HCT116 (cell line): ENCODE measurements around the gene LDLR. TPM values are rescaled to one million over a fixed set of nuclear protein-coding genes. Genes with fewer than 3 reads are reported as not detected.

Experiments
- ATAC-seq: fragments of 200-7000 bp; cut with Tn5 transposase; 2 replicates; pipeline ENCODE4 v1.9.1; 2020; ENCODE audit warnings: mild to moderate bottlenecking, moderate library complexity
- BruUV-seq: library from RNA; stranded (reverse); fragments of 400-500 nt; replicated peaks from 2 replicates; lab custom pipeline; 2021; lab: Mats Ljungman, UMichigan
- CTCF ChIA-PET: fragments of 300-600 bp; sonication (Branson Sonifier 250); formaldehyde crosslinking; loops from one replicate; lab custom pipeline; 2021; ENCODE audit warnings: antibody characterized with exemption; lab: Charles Lee
- POLR2A ChIA-PET: fragments of 300-600, 350-600 bp; sonication (Branson Sonifier 250); formaldehyde crosslinking; loops from one replicate; lab custom pipeline; 2021; ENCODE audit warnings: antibody characterized with exemption; lab: Charles Lee
- RAD21 ChIA-PET, 2 experiments: fragments of 300-600 bp; sonication (Branson Sonifier 250); formaldehyde crosslinking; loops; one replicate each; lab custom pipeline; 2023; ENCODE audit warnings: low total read pairs in 2 of 2; ENCODE audit not compliant: uncharacterized antibody in 2 of 2, unreplicated experiment in 2 of 2, low non-redundant PET in 1 of 2; lab: Charles Lee
- DNase-seq: peaks from one replicate; pipeline ENCODE4 v3.0.0-alpha.2; 2010; ENCODE audit warnings: low read depth, low spot score
- H2AFZ ChIP-seq: fragments of 200-600 bp; shearing (Covaris generic), sonication (generic); 2 replicates; pipeline ENCODE4 v1.6.1; 2017; ENCODE audit warnings: low read depth, mixed run types, mixed read lengths, antibody characterized with exemption, low read length; ENCODE audit not compliant: poor library complexity, severe bottlenecking
- H3K27ac ChIP-seq: 2 replicates; pipeline ENCODE4 v1.5.1; 2012; ENCODE audit warnings: low read depth, low read length
- H3K27me3 ChIP-seq: fragments of 200-600 bp; sonication (generic); 2 replicates; pipeline ENCODE4 v1.6.1; 2016; ENCODE audit warnings: mixed run types, low read length, mixed read lengths; ENCODE audit not compliant: insufficient read depth
- H3K36me3 ChIP-seq, 2 experiments: fragments of 200-500 bp in 1 of 2; fragments of 200-600 bp in 1 of 2; sonication (Bioruptor generic) in 1 of 2; sonication (generic) in 1 of 2; 2 replicates each; pipeline versions ENCODE4 v1.5.1 to v1.6.1; 2014 to 2016; ENCODE audit warnings: low read length in 2 of 2, inconsistent platforms in 1 of 2, mixed read lengths in 1 of 2, mixed run types in 1 of 2; ENCODE audit not compliant: insufficient read depth in 2 of 2, control insufficient read depth in 1 of 2
- H3K4me1 ChIP-seq, 2 experiments: fragments of 200-600 bp in 1 of 2; sonication (generic) in 1 of 2; 2 replicates each; pipeline versions ENCODE4 v1.5.1 to v1.6.1; 2012 to 2017; ENCODE audit warnings: low read length in 2 of 2, inconsistent platforms in 1 of 2, mild to moderate bottlenecking in 1 of 2, mixed read lengths in 1 of 2, mixed run types in 1 of 2, moderate library complexity in 1 of 2; ENCODE audit not compliant: insufficient read depth in 2 of 2, control insufficient read depth in 1 of 2
- H3K4me2 ChIP-seq: fragments of 200-600 bp; sonication (generic); 2 replicates; pipeline ENCODE4 v1.6.1; 2017; ENCODE audit warnings: mixed run types, low read length, mixed read lengths
- H3K4me3 ChIP-seq, 2 experiments: fragments of 200-600 bp in 1 of 2; sonication (generic) in 1 of 2; replicated peaks in 1 of 2; 2 replicates each; pipeline ENCODE4 v1.5.1; 2011 to 2016; ENCODE audit warnings: low read length in 2 of 2, control low read depth in 1 of 2, low read depth in 1 of 2, mild to moderate bottlenecking in 1 of 2, mixed read lengths in 1 of 2, mixed run types in 1 of 2
- H3K79me2 ChIP-seq: fragments of 200-600 bp; sonication (generic); 2 replicates; pipeline ENCODE4 v1.6.1; 2017; ENCODE audit warnings: mild to moderate bottlenecking, mixed run types, low read length, moderate library complexity, mixed read lengths; ENCODE audit not compliant: insufficient read depth
- H3K9ac ChIP-seq: fragments of 200-600 bp; sonication (generic); 2 replicates; pipeline ENCODE4 v1.6.1; 2016; ENCODE audit warnings: low read length, mixed read lengths
- H3K9me2 ChIP-seq: fragments of 200-600 bp; sonication (generic), shearing (Covaris generic); 2 replicates; pipeline ENCODE4 v1.6.1; 2017; ENCODE audit warnings: mixed run types, mild to moderate bottlenecking, moderate library complexity; ENCODE audit not compliant: insufficient read depth
- H3K9me3 ChIP-seq, 2 experiments: fragments of 200-500 bp in 1 of 2; fragments of 200-600 bp in 1 of 2; sonication (Bioruptor generic) in 1 of 2; sonication (generic) in 1 of 2; 2 replicates each; pipeline ENCODE4 v1.6.1; 2014 to 2017; ENCODE audit warnings: low read length in 2 of 2, mixed read lengths in 2 of 2, inconsistent platforms in 1 of 2, low read depth in 1 of 2, mild to moderate bottlenecking in 1 of 2, mixed run types in 1 of 2, moderate library complexity in 1 of 2; ENCODE audit not compliant: control insufficient read depth in 1 of 2, insufficient read depth in 1 of 2
- H4K20me1 ChIP-seq: fragments of 200-600 bp; sonication (generic), shearing (Covaris generic); 2 replicates; pipeline ENCODE4 v1.6.1; 2017; ENCODE audit warnings: mixed run types, mild to moderate bottlenecking, moderate library complexity; ENCODE audit not compliant: insufficient read depth
- CEBPB ChIP-seq: IDR thresholded peaks from 2 replicates; pipeline ENCODE4 v1.6.1; 2012; ENCODE audit warnings: low read depth
- CTCF ChIP-seq, 3 experiments: fragments of 200-600 bp in 1 of 3; sonication (generic) in 1 of 3; IDR thresholded peaks in 2 of 3; conservative IDR thresholded peaks in 1 of 3; 2 replicates each; pipeline ENCODE4 v1.5.1; 2012 to 2017; ENCODE audit warnings: low read depth in 2 of 3, low read length in 2 of 3, antibody characterized with exemption in 1 of 3, borderline replicate concordance in 1 of 3, control low read depth in 1 of 3, mild to moderate bottlenecking in 1 of 3, mixed read lengths in 1 of 3, mixed run types in 1 of 3, moderate library complexity in 1 of 3; ENCODE audit not compliant: insufficient read depth in 1 of 3
- EGR1 ChIP-seq: IDR thresholded peaks from 2 replicates; pipeline ENCODE4 v1.6.1; 2012; ENCODE audit warnings: low read depth
- ELF1 ChIP-seq: IDR thresholded peaks from 2 replicates; pipeline ENCODE4 v1.6.1; 2012; ENCODE audit warnings: low read depth, borderline replicate concordance
- EZH2 ChIP-seq: fragments of 200-600 bp; sonication (generic); IDR thresholded peaks from 2 replicates; pipeline ENCODE4 v1.6.1; 2017; ENCODE audit warnings: antibody characterized with exemption, mixed run types
- RAD21 ChIP-seq: IDR thresholded peaks from 2 replicates; pipeline ENCODE4 v1.6.1; 2012; ENCODE audit warnings: low read depth, mild to moderate bottlenecking
- REST ChIP-seq: IDR thresholded peaks from 2 replicates; pipeline ENCODE4 v1.6.1; 2012; ENCODE audit warnings: low read depth
- SIN3A ChIP-seq: IDR thresholded peaks from 2 replicates; pipeline ENCODE4 v1.6.1; 2012; ENCODE audit warnings: low read depth
- YY1 ChIP-seq: IDR thresholded peaks from 2 replicates; pipeline ENCODE4 v1.6.1; 2011; ENCODE audit warnings: low read length, low read depth, moderate library complexity, mild to moderate bottlenecking; ENCODE audit not compliant: insufficient replicate concordance; ENCODE audit errors: extremely low read depth
- ZNF274 ChIP-seq: fragments of 200-500 bp; sonication (Bioruptor generic); IDR thresholded peaks from 2 replicates; pipeline ENCODE4 v1.6.1; 2014; ENCODE audit warnings: mild to moderate bottlenecking, low read depth, low read length, inconsistent platforms
- intact Hi-C: fragments of 100-400 bp; cut with micrococcal nuclease; formaldehyde crosslinking; loops from 2 replicates; pipeline ENCODE4 v1.10.0; 2022
- total RNA-seq: library from RNA; stranded (reverse); gene quantifications from one replicate; pipeline ENCODE4 v1.2.1, GENCODE V29; 2021; ENCODE audit not compliant: unreplicated experiment

LDLR gene
- total RNA-seq, 1 experiment from 2014 or later = 92.4 TPM

GRCh38 chr19:11127905-11128304 lies 38.6 kb downstream of the LDLR start (continued):
- TF ChIP-seq REST (no peak), ELF1 (no peak), SIN3A (no peak), ZNF274 (no peak), RAD21 (no peak), EGR1 (no peak), YY1 (no peak)

GRCh38 chr19:11130824-11131455 lies 41.7 kb downstream of the LDLR start:
- Histone ChIP-seq H3K79me2 (peaks cover 20% of the 10 kb centered on the region; the same call in 1 of the 2 replicates), H3K9me3 (no peaks in the 10 kb centered on the region), H3K9ac (no peak overlapping the region), H3K36me3 (peaks cover 39 to 50% of the 10 kb centered on the region in 2 experiments), H3K27ac (peak overlapping the region; percentile 31; the same call in 1 of the 2 replicates), H3K4me2 (no peak overlapping the region), H3K27me3 (no peaks in the 10 kb centered on the region), H3K9me2 (no peaks in the 10 kb centered on the region), H4K20me1 (no peaks in the 10 kb centered on the region), H3K4me3 (no peak overlapping the region), H3K4me1 (peaks cover 0 to 3% of the 10 kb centered on the region in 2 experiments; a peak in 2 of 4 replicates), H2AFZ (no peak overlapping the region)
- TF ChIP-seq EGR1 (no peak), RAD21 (peak; percentile 59), CEBPB (no peak), EZH2 (no peak), CTCF (IDR thresholded peaks at IDR 0.05 in 2 of 3, conservative IDR thresholded peaks at IDR 0.05 in 1 of 3; ENCODE audit: borderline replicate concordance in 1 of 3, insufficient read depth in 1 of 3, low read depth in 2 of 3, low read length in 2 of 3) (peak; percentile 62 to 93 (median 83); a peak in 5 of 6 replicates)
- ChIA-PET CTCF (no interaction called here), RAD21 (no interaction called here), POLR2A (no interaction called here)
- no TSS peak for BruUV-seq
- ATAC-seq (peak; percentile 84), DNase-seq (peak; percentile 35)
- intact Hi-C loops = loop anchor here (1.0 to 5.0 kb wide), 2 partner anchors 95 to 194 kb away; no protein-coding TSS in a partner anchor
